Kidney (tissue), 14 donors: ENCODE measurements around the gene MTHFSD. TPM values are rescaled to one million over a fixed set of nuclear protein-coding genes. Genes with fewer than 3 reads are reported as not detected.

ENCODE experiments used
- DNase-seq, 5 donors: peaks; one replicate each; pipeline ENCODE4 v3.0.0-alpha.2; 2013 to 2020
- FAIRE-seq: peaks from 2 replicates; lab custom pipeline; 2012; peaks lifted over from hg19 to GRCh38; lab: Jason Lieb, UNC
- H3K27ac ChIP-seq, 2 donors: one replicate each; pipeline ENCODE4 v1.7.0; 2013; ENCODE audit warnings: low read depth in 2 of 2, low read length in 2 of 2, inconsistent platforms in 1 of 2
- H3K27me3 ChIP-seq: one replicate; pipeline ENCODE4 v1.7.1; 2013; ENCODE audit warnings: low read length, inconsistent platforms; ENCODE audit not compliant: control insufficient read depth, insufficient read depth
- H3K36me3 ChIP-seq, 3 donors: one replicate each; pipeline versions ENCODE4 v1.7.0 to v1.7.1; 2013; ENCODE audit warnings: low read length in 3 of 3, control low read depth in 1 of 3, inconsistent platforms in 1 of 3; ENCODE audit not compliant: insufficient read depth in 3 of 3, control insufficient read depth in 2 of 3
- H3K4me1 ChIP-seq, 3 donors: one replicate each; pipeline versions ENCODE4 v1.7.0 to v1.7.1; 2013; ENCODE audit warnings: low read length in 3 of 3, inconsistent platforms in 1 of 3, low read depth in 1 of 3; ENCODE audit not compliant: control insufficient read depth in 2 of 3, insufficient read depth in 2 of 3
- H3K4me3 ChIP-seq, 3 donors: one replicate each; pipeline versions ENCODE4 v1.7.0 to v1.8.1; 2013; ENCODE audit warnings: low read length in 3 of 3, control low read depth in 1 of 3, inconsistent platforms in 1 of 3
- H3K9ac ChIP-seq, 3 donors: one replicate each; pipeline versions ENCODE4 v1.7.0 to v1.7.1; 2013; ENCODE audit warnings: low read length in 3 of 3, control low read depth in 1 of 3, inconsistent platforms in 1 of 3
- H3K9me3 ChIP-seq, 3 donors: one replicate each; pipeline versions ENCODE4 v1.7.0 to v1.7.1; 2013; ENCODE audit warnings: low read length in 3 of 3, control low read depth in 1 of 3, inconsistent platforms in 1 of 3; ENCODE audit not compliant: control insufficient read depth in 2 of 3, insufficient read depth in 1 of 3
- CTCF ChIP-seq: IDR thresholded peaks from 3 replicates; pipeline ENCODE4 v1.5.1; 2012; ENCODE audit warnings: mild to moderate bottlenecking, moderate library complexity, borderline replicate concordance; ENCODE audit not compliant: insufficient read depth; ENCODE audit errors: extremely low read depth
- intact Hi-C: fragments of 100-400 bp; cut with DNase I; formaldehyde crosslinking; loops from one replicate; pipeline ENCODE4 v1.11.1; 2022
- polyA plus RNA-seq: library from polyadenylated mRNA; stranded (reverse); fragments of 350-450 nt; fragmentation: Illumina TruSeq; extraction: RNeasy Lipid Tissue Mini Kit (QIAGEN cat#74804); gene quantifications from one replicate; pipeline ENCODE4 v1.2.3, GENCODE V29; 2014; ENCODE audit warnings: low read depth, low replicate concordance; ENCODE audit not compliant: insufficient read depth
- total RNA-seq: library from RNA; stranded (reverse); fragmentation: NEBNext Ultra II Directional; extraction: Animal tissue kit (Norgen Biotek cat#: 25700); gene quantifications from one replicate; pipeline ENCODE4 v1.2.1, GENCODE V29; 2021
- donor health status: control.
- donor health status: control.
- donor health status: control.
- donor health status: control.
- donor health status: control.
- donor health status: DM: yes; HTN: yes; CAD: no.
- donor health status: Normal renal cell carcinoma (clear cell type).

MTHFSD gene
- total and polyA plus RNA-seq, 2 donors from 2014 or later = 11.3 to 26.2 TPM

GRCh38 chr16:86495756-86496261, 59.2 kb downstream of the MTHFSD start:
- Histone ChIP-seq H3K9ac (no peak overlapping the region), H3K27me3 (peaks cover 74% of the 10 kb centered on the region), H3K4me3 (no peak overlapping the region), H3K36me3 (no peaks in the 10 kb centered on the region), H3K4me1 (no peaks in the 10 kb centered on the region), H3K9me3 (no peaks in the 10 kb centered on the region), H3K27ac (no peak overlapping the region)
- peak in 1 of 5 donors; percentile 27 for DNase-seq
- no peak for FAIRE-seq
- TF ChIP-seq CTCF = no peak
- intact Hi-C loops = no loop called here

- Histone ChIP-seq H3K4me1 (no peaks in the 10 kb centered on the region), H3K36me3 (no peaks in the 10 kb centered on the region), H3K9ac (no peak overlapping the region), H3K4me3 (no peak overlapping the region), H3K27me3 (peaks cover 69% of the 10 kb centered on the region), H3K9me3 (no peaks in the 10 kb centered on the region), H3K27ac (no peak overlapping the region)
- intact Hi-C loops = no loop called here
- DNase-seq (peak in 1 of 5 donors; percentile 14), FAIRE-seq (no peak)
- no peak for TF ChIP-seq CTCF
Observed at GRCh38 chr16:86495357-86495701, 59.7 kb downstream of the MTHFSD start.

- no peak overlapping the region for H3K27ac ChIP-seq
- DNase-seq (no peak), FAIRE-seq (no peak)
- H3K9me3 ChIP-seq = no peaks in the 10 kb centered on the region
- H3K4me1 ChIP-seq = no peaks in the 10 kb centered on the region
- no peak overlapping the region for H3K4me3 ChIP-seq
- H3K9ac ChIP-seq = no peak overlapping the region
- intact Hi-C loops = no loop called here
- H3K36me3 ChIP-seq = no peaks in the 10 kb centered on the region
- peaks cover 65% of the 10 kb centered on the region for H3K27me3 ChIP-seq
- no peak for TF ChIP-seq CTCF
Observed at GRCh38 chr16:86494565-86495356, 60.3 kb downstream of the MTHFSD start.
